Astrocyte (in vitro differentiated cells and primary cell): ENCODE results near the gene HCRTR1. TPM values are rescaled to one million over a fixed set of nuclear protein-coding genes. Genes with fewer than 3 reads are reported as not detected.

Source experiments
- DNase-seq: peaks from one replicate; pipeline ENCODE4 v3.0.0-alpha.2; 2010; ENCODE audit warnings: low read depth
- FAIRE-seq: peaks from 2 replicates; lab custom pipeline; 2011; peaks lifted over from hg19 to GRCh38; lab: Jason Lieb, UNC
- H2AFZ ChIP-seq: 2 replicates; pipeline ENCODE4 v1.6.0; 2012; ENCODE audit warnings: low read depth, low read length, inconsistent platforms
- H3K27ac ChIP-seq: 2 replicates; pipeline ENCODE4 v1.5.1; 2011; ENCODE audit warnings: low read depth, low read length, inconsistent platforms
- H3K27me3 ChIP-seq: 2 replicates; pipeline ENCODE4 v1.6.0; 2011; ENCODE audit warnings: low read length, inconsistent platforms; ENCODE audit not compliant: insufficient read depth
- H3K36me3 ChIP-seq: 2 replicates; pipeline ENCODE4 v1.5.1; 2011; ENCODE audit warnings: low read length, inconsistent platforms; ENCODE audit not compliant: insufficient read depth
- H3K4me1 ChIP-seq: 2 replicates; pipeline ENCODE4 v1.5.1; 2011; ENCODE audit warnings: low read length, inconsistent platforms; ENCODE audit not compliant: insufficient read depth
- H3K4me2 ChIP-seq: 2 replicates; pipeline ENCODE4 v1.6.0; 2012; ENCODE audit warnings: low read length, inconsistent platforms
- H3K4me3 ChIP-seq: 2 replicates; pipeline ENCODE4 v1.5.1; 2011; ENCODE audit warnings: low read depth, mild to moderate bottlenecking, low read length, inconsistent platforms; ENCODE audit not compliant: insufficient read depth
- H3K79me2 ChIP-seq: 2 replicates; pipeline ENCODE4 v1.6.0; 2012; ENCODE audit warnings: mild to moderate bottlenecking, low read length, inconsistent platforms; ENCODE audit not compliant: insufficient read depth
- H3K9ac ChIP-seq: 2 replicates; pipeline ENCODE4 v1.6.0; 2012; ENCODE audit warnings: mild to moderate bottlenecking, low read length, inconsistent platforms
- H3K9me3 ChIP-seq: 2 replicates; pipeline ENCODE4 v1.5.1; 2012; ENCODE audit warnings: low read depth, mild to moderate bottlenecking, low read length, inconsistent platforms; ENCODE audit not compliant: insufficient read depth
- H4K20me1 ChIP-seq: 2 replicates; pipeline ENCODE4 v1.6.0; 2012; ENCODE audit warnings: low read length, inconsistent platforms; ENCODE audit not compliant: insufficient read depth
- H3K27ac Mint-ChIP-seq: one replicate; pipeline ENCODE4 v1.8.0; 2021; ENCODE audit warnings: mild to moderate bottlenecking, mixed read lengths; ENCODE audit not compliant: unreplicated experiment
- H3K27me3 Mint-ChIP-seq: one replicate; pipeline ENCODE4 v1.8.0; 2021; ENCODE audit warnings: low read depth, mixed read lengths; ENCODE audit not compliant: unreplicated experiment
- H3K36me3 Mint-ChIP-seq: one replicate; pipeline ENCODE4 v1.8.0; 2021; ENCODE audit warnings: low read depth, mixed read lengths; ENCODE audit not compliant: unreplicated experiment
- H3K4me1 Mint-ChIP-seq: one replicate; pipeline ENCODE4 v1.8.0; 2021; ENCODE audit warnings: low read depth, mixed read lengths; ENCODE audit not compliant: unreplicated experiment
- H3K4me3 Mint-ChIP-seq: one replicate; pipeline ENCODE4 v1.8.0; 2021; ENCODE audit warnings: mild to moderate bottlenecking, moderate library complexity, mixed read lengths; ENCODE audit not compliant: unreplicated experiment
- H3K9me3 Mint-ChIP-seq: one replicate; pipeline ENCODE4 v1.8.0; 2021; ENCODE audit warnings: mild to moderate bottlenecking, mixed read lengths; ENCODE audit not compliant: unreplicated experiment
- CTCF ChIP-seq: IDR thresholded peaks from 2 replicates; pipeline ENCODE4 v1.5.1; 2011; ENCODE audit warnings: low read depth, mild to moderate bottlenecking, inconsistent platforms, low read length, moderate library complexity; ENCODE audit not compliant: insufficient read depth
- EZH2 ChIP-seq: IDR thresholded peaks from 2 replicates; pipeline ENCODE4 v1.6.1; 2012; ENCODE audit warnings: mild to moderate bottlenecking, low read length, inconsistent platforms; ENCODE audit not compliant: insufficient read depth
- total RNA-seq: library from RNA; stranded (reverse); gene quantifications from 2 replicates; pipeline ENCODE4 v1.2.1, GENCODE V29; 2021

Gene HCRTR1
- total RNA-seq, 1 donor from 2014 or later: not detected

GRCh38 chr1:31568895-31569595 lies 48.4 kb upstream of the HCRTR1 start:
- TF ChIP-seq CTCF (no peak), EZH2 (no peak)
- no peak overlapping the region for H3K27ac Mint-ChIP-seq

GRCh38 chr1:31569596-31570173 lies 47.8 kb upstream of the HCRTR1 start:
- DNase-seq (no peak), FAIRE-seq (no peak)
- H3K36me3 ChIP-seq: no peaks in the 10 kb centered on the region
- Mint-ChIP-seq H3K9me3 (no peaks in the 10 kb centered on the region), H3K4me3 (no peak overlapping the region), H3K4me1 (peaks cover 25% of the 10 kb centered on the region), H3K27ac (no peak overlapping the region), H3K27me3 (peaks cover 31% of the 10 kb centered on the region), H3K36me3 (peaks cover 4% of the 10 kb centered on the region)
- H3K4me1 ChIP-seq: peaks cover 18% of the 10 kb centered on the region
- no peaks in the 10 kb centered on the region for H4K20me1 ChIP-seq
- H3K4me2 ChIP-seq: no peak overlapping the region
- no peak overlapping the region for H3K9ac ChIP-seq
- H3K9me3 ChIP-seq: no peaks in the 10 kb centered on the region
- H3K79me2 ChIP-seq: no peaks in the 10 kb centered on the region
- no peak overlapping the region for H3K4me3 ChIP-seq
- H2AFZ ChIP-seq: no peak overlapping the region
- H3K27me3 ChIP-seq: no peaks in the 10 kb centered on the region
- no peak overlapping the region for H3K27ac ChIP-seq
- no peak for TF ChIP-seq CTCF
- no peak for TF ChIP-seq EZH2

More at GRCh38 chr1:31568895-31569595, 48.4 kb upstream of the HCRTR1 start:
- H3K4me2 ChIP-seq: no peak overlapping the region
- FAIRE-seq (no peak), DNase-seq (no peak)
- H3K9me3 ChIP-seq: no peaks in the 10 kb centered on the region
- H3K27me3 Mint-ChIP-seq: peaks cover 36% of the 10 kb centered on the region
- peaks cover 23% of the 10 kb centered on the region for H3K4me1 Mint-ChIP-seq
- H3K9me3 Mint-ChIP-seq: no peaks in the 10 kb centered on the region
- no peak overlapping the region for H3K4me3 ChIP-seq
- no peak overlapping the region for H3K9ac ChIP-seq
- no peak overlapping the region for H3K4me3 Mint-ChIP-seq
- no peaks in the 10 kb centered on the region for H3K79me2 ChIP-seq
- H2AFZ ChIP-seq: no peak overlapping the region
- no peaks in the 10 kb centered on the region for H4K20me1 ChIP-seq
- H3K27ac ChIP-seq: no peak overlapping the region
- peaks cover 4% of the 10 kb centered on the region for H3K36me3 Mint-ChIP-seq
- no peaks in the 10 kb centered on the region for H3K27me3 ChIP-seq
- peaks cover 11% of the 10 kb centered on the region for H3K4me1 ChIP-seq
- no peaks in the 10 kb centered on the region for H3K36me3 ChIP-seq

- FAIRE-seq: no peak
- no peak overlapping the region for H3K27ac Mint-ChIP-seq
Observed at GRCh38 chr1:31570228-31570627, 47.3 kb upstream of the HCRTR1 start.

More at GRCh38 chr1:31570228-31570627, 47.3 kb upstream of the HCRTR1 start:
- H3K4me1 Mint-ChIP-seq: peaks cover 29% of the 10 kb centered on the region
- H3K27me3 Mint-ChIP-seq: peaks cover 31% of the 10 kb centered on the region
- Histone ChIP-seq H4K20me1 (no peaks in the 10 kb centered on the region), H3K4me1 (peaks cover 23% of the 10 kb centered on the region), H3K4me2 (no peak overlapping the region), H3K4me3 (no peak overlapping the region), H2AFZ (no peak overlapping the region), H3K79me2 (no peaks in the 10 kb centered on the region), H3K27ac (no peak overlapping the region), H3K9me3 (no peaks in the 10 kb centered on the region), H3K36me3 (no peaks in the 10 kb centered on the region), H3K27me3 (no peaks in the 10 kb centered on the region), H3K9ac (no peak overlapping the region)
- H3K36me3 Mint-ChIP-seq: peaks cover 4% of the 10 kb centered on the region
- no peak overlapping the region for H3K4me3 Mint-ChIP-seq
- TF ChIP-seq EZH2 (no peak), CTCF (no peak)
- no peaks in the 10 kb centered on the region for H3K9me3 Mint-ChIP-seq
- DNase-seq: no peak
